ENCODE data around the gene MLKL.

MLKL gene

DNA sequence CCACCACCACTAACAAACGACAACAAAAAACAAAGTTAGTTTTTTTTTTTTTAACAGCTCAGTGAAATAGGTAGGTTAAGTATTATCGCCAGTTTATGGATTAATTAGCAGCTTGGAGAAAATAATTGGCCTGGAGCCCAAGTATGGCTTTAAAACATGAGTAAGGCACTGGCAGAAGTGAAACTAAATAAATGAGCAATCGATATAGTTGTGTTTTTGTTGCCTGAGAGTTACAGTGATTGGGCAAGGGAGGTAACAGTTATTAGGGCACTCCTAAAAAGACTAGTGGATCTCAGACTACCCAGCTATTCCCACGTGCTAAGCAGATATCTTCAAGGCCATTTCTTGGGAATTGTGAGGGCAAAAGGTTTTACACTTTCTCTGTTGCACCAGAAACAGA is 2.4 kb downstream of the MLKL start:
- TF ChIP-seq GATA2 (IDR thresholded peaks at IDR 0.05; ENCODE audit: low read depth, low read length), result no peak
- TF ChIP-seq GATA3 (IDR thresholded peaks at IDR 0.05; ENCODE audit: low read depth, low read length), result no peak

GRCh38 chr16:74695450-74696422 is 4.9 kb downstream of the MLKL start:
- no peak for TF ChIP-seq GATA3 (IDR thresholded peaks at IDR 0.05; ENCODE audit: low read depth, low read length)
- no peak for TF ChIP-seq GATA2 (IDR thresholded peaks at IDR 0.05; ENCODE audit: low read depth, low read length)

DNA sequence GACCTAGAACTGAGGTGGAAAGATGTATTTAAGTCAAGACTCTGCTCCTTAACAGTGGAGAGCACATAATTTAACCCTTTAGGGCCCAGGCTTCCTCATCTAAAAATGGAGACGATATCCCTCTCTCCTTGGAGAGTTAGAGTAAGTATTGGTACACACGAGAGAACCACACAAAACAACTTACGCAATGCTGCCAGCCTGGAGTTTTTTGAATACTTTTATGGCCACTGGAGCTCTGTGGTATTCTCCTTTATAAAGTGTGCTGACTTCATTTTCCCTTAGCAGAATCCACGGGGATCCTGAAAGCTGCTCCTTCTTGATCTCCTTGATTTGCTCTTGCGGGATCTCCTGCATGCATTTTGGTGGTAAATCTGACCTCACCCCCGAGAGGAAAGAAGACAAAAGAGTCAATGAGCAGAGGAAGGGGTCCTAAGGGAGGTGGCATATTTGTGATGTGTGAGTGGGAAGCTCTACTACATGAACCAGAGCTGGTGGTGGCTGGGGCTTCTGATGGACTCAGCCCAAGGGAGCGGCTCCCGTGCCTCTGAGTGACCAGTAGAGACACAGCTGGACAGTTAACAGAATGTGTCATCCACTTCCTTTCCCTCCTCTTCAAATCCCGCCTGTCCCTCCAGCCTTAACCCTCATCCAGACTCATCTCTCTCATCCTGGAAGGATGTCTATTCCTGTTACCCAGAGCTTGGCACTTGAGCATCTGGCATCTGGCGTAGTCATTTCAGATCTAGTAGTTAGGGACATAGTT is 9.4 kb downstream of the MLKL start:
- no peak for TF ChIP-seq GATA3 (IDR thresholded peaks at IDR 0.05; ENCODE audit: low read depth, low read length)
- no peak for TF ChIP-seq GATA2 (IDR thresholded peaks at IDR 0.05; ENCODE audit: low read depth, low read length)

GRCh38 chr16:74682556-74682955 is 18.1 kb downstream of the MLKL start:
- no peak for TF ChIP-seq GATA3 (IDR thresholded peaks at IDR 0.05; ENCODE audit: low read depth, low read length)
- TF ChIP-seq GATA2 (IDR thresholded peaks at IDR 0.05; ENCODE audit: low read depth, low read length), result no peak

DNA sequence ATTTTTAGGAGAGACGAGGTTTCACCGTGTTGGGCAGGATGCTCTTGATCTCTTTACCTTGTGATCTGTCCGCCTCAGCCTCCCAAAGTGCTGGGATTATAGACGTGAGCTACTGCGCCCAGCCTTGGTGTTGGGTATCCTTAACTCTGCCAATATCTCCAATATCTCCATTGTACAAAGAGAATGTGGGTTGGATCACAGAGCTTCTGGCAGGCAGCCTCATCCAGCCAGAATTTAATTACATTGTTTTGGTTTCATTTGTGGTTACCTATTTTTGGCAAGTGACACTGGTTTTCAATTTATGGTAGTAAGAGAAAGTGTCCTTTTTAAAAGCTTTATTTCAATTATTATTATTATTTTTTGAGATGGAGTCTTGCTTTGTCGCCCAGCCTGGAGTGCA is 20.0 kb downstream of the MLKL start:
- TF ChIP-seq GATA3 (IDR thresholded peaks at IDR 0.05; ENCODE audit: low read depth, low read length) (no peak), GATA2 (IDR thresholded peaks at IDR 0.05; ENCODE audit: low read depth, low read length) (no peak)

DNA sequence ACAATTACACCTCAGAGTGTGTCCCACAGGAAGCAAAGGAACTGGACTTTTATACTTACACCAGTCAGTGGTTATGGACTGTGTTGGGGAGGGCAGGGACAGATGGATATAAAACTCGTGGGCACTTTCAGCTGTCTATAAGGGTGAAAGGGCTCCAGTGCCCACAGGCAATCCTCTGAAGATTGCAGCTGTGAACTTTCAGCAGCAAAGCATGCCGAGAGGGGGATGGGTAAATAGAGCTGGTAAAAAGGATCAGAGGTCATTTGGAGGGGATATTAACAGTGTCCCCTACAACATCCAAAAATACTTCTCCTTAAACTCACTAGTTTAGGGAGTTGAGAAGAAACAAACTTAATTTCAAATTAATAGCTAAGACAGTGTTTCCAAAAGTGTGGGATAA is 20.7 kb downstream of the MLKL start:
- no peak for TF ChIP-seq GATA3 (IDR thresholded peaks at IDR 0.05; ENCODE audit: low read depth, low read length)
- TF ChIP-seq GATA2 (IDR thresholded peaks at IDR 0.05; ENCODE audit: low read depth, low read length), result no peak

GRCh38 chr16:74677868-74678267 is 22.8 kb downstream of the MLKL start:
- TF ChIP-seq GATA2 (IDR thresholded peaks at IDR 0.05; ENCODE audit: low read depth, low read length), result no peak
- no peak for TF ChIP-seq GATA3 (IDR thresholded peaks at IDR 0.05; ENCODE audit: low read depth, low read length)

DNA sequence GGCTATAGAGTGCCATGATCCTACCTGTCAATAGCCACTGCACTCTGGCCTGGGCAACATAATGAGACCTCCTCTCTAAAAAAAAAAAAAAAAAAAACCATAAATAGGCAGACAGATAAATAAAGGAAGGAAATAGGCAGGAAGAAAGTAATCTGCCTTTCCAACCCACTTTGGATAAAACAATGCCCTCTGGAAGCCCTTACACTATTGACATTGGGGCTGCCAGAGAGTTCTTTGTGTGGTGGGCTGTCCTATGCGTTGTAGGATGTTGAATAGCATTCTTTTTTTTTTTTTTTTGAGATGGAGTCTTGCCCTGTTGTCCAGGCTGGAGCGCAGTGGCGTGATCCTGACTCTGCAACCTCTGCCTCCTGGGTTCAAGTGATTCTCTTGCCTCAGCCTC is 26.8 kb downstream of the MLKL start:
- TF ChIP-seq GATA2 (IDR thresholded peaks at IDR 0.05; ENCODE audit: low read depth, low read length) (no peak), GATA3 (IDR thresholded peaks at IDR 0.05; ENCODE audit: low read depth, low read length) (no peak)

GRCh38 chr16:74667255-74667700 is 33.4 kb downstream of the MLKL start:
- TF ChIP-seq GATA2 (IDR thresholded peaks at IDR 0.05; ENCODE audit: low read depth, low read length) (no peak), GATA3 (IDR thresholded peaks at IDR 0.05; ENCODE audit: low read depth, low read length) (no peak)

DNA sequence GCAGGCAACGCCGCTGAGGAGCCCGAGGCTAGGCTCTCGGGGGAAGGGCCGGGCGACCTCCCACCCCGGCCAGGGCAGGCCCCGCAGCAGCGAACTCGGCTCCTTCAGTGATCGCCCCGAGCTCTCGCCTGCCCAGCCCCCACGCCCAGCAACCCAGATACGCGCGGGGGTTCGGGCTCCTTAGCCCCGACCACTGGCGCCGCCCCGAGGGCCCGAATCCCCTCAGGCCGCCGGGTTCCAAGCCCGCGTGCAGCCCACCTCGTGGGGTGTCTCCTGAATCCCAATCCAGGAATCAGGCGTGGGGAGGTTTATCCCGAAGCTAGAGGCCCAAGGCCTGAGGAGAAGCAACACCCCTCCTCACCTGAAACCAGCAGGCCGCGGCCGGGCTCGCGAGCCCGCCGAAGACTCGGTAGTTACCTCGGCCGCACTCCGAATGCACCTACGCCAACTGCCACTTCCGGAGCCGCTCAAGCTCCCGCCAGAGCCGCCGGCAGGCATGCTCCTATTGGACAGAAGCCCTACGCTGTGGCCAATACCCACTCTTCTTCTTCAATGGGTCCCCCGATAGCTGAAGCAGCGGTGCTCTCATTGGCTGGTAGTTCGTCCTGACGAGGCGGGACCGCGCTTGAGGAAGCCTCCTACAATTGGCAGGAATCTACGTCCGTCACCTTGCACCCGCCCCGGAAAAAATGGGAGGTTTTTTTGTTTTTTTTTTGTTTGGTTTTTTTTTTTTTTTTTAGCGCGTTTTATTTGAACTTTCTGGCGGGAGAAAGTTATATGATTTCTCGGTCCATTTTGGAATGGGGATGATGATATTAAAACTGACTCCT is 34.0 kb downstream of the MLKL start, which contains the start of gene RFWD3:
Gene RFWD3, minus strand, starts transcription at position 453 of the 830 bp plus-strand sequence. CDS start 5,428 bp downstream, outside the sequence.
- TF ChIP-seq GATA3 (IDR thresholded peaks at IDR 0.05; ENCODE audit: low read depth, low read length), result no peak
- TF ChIP-seq GATA2 (IDR thresholded peaks at IDR 0.05; ENCODE audit: low read depth, low read length), result no peak

GRCh38 chr16:74666010-74666421 is 34.6 kb downstream of the MLKL start:
- TF ChIP-seq GATA2 (IDR thresholded peaks at IDR 0.05; ENCODE audit: low read depth, low read length), result no peak
- TF ChIP-seq GATA3 (IDR thresholded peaks at IDR 0.05; ENCODE audit: low read depth, low read length), result no peak

DNA sequence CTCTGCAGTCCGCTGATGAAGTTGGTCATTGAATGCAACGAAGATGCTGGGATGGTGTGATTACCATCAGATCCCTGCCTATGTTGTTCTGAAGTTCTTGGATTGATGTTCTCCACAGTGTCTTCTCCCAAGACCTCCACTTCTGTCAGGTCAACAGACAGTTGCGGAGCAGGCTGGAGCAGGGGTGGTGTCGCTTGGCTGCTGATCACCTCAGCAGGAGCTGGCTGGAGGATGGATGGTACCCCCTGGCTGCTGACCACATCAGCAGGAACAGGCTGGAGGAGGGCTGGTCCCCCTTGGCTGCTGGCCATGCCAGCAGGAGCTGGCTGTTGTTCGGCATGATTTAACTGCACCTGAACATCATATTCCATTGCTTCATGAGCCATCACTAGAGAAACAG is 39.6 kb downstream of the MLKL start:
- TF ChIP-seq GATA3 (IDR thresholded peaks at IDR 0.05; ENCODE audit: low read depth, low read length) (no peak), GATA2 (IDR thresholded peaks at IDR 0.05; ENCODE audit: low read depth, low read length) (no peak)

- TF ChIP-seq GATA3 (IDR thresholded peaks at IDR 0.05; ENCODE audit: low read depth, low read length) (no peak), GATA2 (IDR thresholded peaks at IDR 0.05; ENCODE audit: low read depth, low read length) (no peak)
These were observed 40.3 kb downstream of the MLKL start for GRCh38 chr16:74660383-74660782.

GRCh38 chr16:74659041-74659440 is 41.6 kb downstream of the MLKL start:
- TF ChIP-seq GATA3 (IDR thresholded peaks at IDR 0.05; ENCODE audit: low read depth, low read length), result no peak
- no peak for TF ChIP-seq GATA2 (IDR thresholded peaks at IDR 0.05; ENCODE audit: low read depth, low read length)
